ENCODE measurements around the gene SH3BP5L.

The SH3BP5L gene

DNA sequence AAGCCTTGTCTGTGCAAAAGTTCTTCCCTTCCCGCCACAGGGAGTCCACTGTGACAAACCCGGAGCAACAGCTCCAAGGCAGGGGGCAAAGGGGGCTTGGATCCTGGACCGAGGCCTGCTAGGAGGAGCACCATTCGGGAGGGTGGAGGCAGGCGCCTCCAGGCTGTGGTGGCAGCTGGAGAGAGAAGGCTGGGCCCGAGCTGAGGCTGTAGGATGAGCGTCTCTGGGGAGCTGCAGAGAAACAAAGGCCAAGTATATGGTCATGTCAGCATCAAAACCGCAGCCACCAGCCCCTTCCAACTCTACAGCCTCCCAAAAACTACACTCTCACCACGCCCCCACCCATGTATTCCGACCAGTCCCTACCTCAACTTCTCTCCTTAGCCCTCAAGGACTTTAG, 579 bp downstream of the SH3BP5L start:
- DNase-seq, result no peak

DNA sequence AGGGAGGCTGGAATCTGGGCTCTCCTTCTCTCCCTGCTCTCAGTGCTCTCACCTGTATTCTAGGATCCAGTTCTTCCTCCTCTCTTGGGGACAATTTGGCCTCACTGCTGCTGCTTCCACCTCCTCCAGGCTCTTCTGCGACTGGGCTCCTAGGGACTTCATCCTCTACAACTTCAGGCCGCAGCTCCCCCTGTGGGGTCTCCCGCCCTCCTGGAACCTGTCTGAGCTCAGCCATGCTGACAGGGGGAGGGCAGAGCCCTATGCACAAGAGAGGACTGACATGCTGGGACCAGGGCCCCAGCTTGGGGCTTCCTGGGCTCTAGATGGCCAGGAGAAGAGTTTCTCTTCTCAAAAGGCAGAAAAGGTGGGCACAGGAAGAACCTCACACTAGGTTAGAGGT, 1.0 kb downstream of the SH3BP5L start:
- DNase-seq, result no peak

- DNase-seq, result no peak
These were observed 1.4 kb downstream of the SH3BP5L start for GRCh38 chr1:248824301-248824700.

DNA sequence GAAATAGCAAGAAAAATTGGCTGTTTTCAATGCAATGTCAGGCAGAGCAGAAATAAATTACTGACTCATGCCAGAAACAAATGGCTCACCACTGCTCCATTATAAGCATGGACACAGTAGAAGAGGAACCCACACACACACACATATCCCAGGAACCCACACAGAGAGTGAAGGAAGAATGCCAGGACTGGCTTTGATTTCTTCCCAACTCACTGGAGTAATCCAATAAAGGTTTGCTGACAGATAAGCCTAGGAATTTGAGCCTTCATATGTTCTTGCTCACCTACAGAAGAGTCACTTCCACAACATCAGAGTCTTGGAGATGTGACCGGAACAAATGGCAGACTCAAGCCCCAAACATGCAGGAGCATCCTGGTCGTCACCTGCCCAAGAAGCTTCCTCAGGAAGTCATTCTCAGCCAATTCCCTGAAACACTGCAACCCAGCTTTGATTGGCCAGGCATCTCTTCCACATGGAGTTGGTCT, 2.2 kb downstream of the SH3BP5L start:
- no peak for DNase-seq

- DNase-seq, result no peak
These were observed 3.3 kb downstream of the SH3BP5L start for GRCh38 chr1:248822148-248823032.

GRCh38 chr1:248821641-248822040, 4.1 kb downstream of the SH3BP5L start:
- no peak for DNase-seq

DNA sequence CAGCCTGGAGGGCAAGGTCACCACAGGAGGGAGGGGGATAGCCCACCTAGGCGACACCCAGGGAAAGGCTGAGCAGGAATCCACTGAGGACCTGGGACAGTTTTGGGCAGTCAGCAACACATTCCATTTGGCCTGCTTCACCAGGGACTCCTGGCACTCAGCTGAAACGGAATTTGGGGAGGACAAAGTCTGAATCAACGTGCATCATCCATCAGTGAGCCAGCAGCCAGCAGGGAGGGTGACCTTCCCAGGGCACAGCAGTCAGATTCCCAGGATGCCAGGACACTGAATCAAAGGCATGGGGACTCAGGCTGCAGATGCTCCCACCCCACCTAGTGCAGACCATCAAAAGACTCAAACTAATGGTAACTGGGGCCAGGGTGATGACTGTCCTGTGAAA, 4.6 kb downstream of the SH3BP5L start:
- DNase-seq, result no peak

DNA sequence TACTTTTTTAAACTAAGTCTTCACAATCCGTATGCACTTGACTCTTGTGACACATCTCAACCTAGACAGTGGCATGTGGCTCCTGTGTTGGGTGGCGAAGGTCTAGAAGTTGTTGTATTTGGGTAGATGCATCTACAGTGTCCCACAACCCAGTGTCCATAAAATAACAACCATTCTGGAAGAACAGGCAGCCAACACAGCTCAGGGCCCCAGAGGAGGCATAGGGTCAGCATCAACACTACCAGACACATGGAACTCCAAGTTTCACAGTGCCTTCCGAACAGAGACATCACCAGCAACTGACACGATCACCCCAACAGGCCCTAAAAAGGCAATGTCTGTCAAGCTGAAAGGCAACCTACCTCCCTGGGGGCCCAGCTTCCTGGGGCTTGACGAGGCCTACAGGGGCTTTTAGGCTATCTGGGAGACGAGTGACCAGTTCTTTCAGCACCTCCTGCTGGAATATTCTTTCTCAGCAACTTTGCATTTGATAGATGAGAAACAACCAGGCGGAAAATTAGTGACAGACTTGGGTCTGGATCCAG, 5.6 kb downstream of the SH3BP5L start:
- DNase-seq, result no peak

- DNase-seq, result no peak
These were observed 7.0 kb downstream of the SH3BP5L start for GRCh38 chr1:248818505-248819374.

GRCh38 chr1:248817065-248817464, 8.7 kb downstream of the SH3BP5L start:
- DNase-seq, result no peak

DNA sequence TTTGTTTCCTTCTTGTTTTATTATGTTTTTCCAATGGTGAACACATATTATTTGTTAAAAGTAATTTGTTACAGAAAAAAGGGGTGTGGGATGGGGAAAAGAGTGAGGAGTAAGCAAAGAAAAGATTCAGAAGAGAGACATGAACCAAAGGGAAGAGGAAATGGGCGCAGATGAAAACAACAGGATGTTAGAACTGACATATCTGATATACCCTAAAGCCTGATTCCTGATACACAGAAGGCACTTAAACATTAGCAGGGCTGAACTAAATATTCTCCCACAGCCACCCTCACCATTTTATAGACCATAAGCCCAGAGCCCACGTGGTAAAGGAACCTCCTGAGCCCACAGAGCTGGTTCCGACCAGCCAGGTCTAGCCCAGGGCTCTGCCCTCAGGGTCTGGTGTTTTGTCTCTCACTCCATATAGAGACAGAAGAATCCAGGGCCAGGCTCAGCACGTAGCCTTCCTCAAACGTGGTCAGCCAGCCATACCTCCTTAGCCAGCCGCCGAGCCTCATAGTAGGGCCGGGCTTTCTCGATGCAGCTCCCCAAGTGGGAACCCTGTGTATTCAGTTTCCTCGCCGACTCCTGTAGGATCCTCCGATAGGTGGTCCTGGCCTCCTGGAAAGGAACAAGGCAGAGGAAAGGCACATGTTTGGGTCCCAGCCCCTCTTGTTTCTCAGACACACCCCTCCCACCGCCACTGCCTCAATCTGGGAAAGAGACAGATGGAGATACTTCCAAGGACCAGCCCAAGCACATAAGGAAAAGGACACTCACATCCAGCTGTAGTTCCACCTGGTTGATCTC, 9.5 kb downstream of the SH3BP5L start:
- DNase-seq, result no peak

- DNase-seq, result no peak
These were observed 10.2 kb downstream of the SH3BP5L start for GRCh38 chr1:248815407-248816034.

DNA sequence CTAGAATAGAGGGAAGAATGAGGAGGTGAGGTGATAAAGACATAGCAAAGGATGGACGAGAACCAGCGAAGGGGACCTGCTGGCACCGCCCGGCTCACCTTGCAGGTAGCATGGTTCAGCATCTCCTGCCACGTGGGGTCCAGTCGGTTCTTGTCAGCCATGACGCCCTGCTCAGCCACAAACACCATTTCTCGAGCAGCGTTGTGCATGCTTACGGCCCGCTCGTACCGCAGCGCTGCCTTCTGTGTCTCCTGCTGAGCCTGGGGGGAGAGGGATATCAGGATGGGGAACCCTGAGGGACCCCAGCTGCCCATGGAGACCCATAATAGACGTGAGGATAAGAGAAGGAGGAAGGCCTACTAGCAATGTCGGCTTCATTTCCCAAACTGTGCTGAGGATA, 11.4 kb downstream of the SH3BP5L start:
- no peak for DNase-seq

- no peak for DNase-seq
These were observed 12.2 kb downstream of the SH3BP5L start for GRCh38 chr1:248813546-248813945.

DNA sequence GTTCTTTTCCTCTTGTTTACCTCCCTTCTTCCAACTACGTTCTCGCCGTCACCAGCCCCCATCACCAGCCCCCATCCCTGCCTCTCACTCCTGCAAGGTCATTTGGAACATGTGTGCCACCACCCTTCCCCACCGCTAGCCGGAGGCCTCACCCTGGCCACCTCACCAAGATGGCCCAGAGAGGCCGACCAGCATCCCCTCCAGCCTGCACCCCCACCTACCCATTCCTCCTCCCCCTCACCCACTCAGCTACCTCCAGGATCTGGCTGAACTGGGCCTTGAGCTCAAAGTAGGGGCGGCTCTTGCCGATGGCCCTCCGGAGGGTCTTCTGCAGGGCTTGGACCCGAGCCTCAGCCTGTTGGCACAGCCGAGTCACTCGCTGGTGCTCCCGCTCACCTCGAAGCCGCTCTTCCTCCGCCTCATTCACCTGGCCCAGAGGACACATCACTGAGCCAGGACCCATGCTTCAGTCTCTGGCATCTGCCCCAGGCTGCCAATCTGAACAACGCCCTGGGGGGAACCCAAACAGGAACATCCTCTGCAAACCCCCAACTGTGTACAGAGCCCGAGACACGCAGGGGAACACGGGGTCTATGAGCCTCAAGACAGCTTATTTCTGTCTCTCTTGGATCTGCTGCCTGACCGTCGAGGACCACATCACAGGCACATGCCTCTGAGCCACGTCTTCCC, 12.8 kb downstream of the SH3BP5L start:
- DNase-seq, result no peak

DNA sequence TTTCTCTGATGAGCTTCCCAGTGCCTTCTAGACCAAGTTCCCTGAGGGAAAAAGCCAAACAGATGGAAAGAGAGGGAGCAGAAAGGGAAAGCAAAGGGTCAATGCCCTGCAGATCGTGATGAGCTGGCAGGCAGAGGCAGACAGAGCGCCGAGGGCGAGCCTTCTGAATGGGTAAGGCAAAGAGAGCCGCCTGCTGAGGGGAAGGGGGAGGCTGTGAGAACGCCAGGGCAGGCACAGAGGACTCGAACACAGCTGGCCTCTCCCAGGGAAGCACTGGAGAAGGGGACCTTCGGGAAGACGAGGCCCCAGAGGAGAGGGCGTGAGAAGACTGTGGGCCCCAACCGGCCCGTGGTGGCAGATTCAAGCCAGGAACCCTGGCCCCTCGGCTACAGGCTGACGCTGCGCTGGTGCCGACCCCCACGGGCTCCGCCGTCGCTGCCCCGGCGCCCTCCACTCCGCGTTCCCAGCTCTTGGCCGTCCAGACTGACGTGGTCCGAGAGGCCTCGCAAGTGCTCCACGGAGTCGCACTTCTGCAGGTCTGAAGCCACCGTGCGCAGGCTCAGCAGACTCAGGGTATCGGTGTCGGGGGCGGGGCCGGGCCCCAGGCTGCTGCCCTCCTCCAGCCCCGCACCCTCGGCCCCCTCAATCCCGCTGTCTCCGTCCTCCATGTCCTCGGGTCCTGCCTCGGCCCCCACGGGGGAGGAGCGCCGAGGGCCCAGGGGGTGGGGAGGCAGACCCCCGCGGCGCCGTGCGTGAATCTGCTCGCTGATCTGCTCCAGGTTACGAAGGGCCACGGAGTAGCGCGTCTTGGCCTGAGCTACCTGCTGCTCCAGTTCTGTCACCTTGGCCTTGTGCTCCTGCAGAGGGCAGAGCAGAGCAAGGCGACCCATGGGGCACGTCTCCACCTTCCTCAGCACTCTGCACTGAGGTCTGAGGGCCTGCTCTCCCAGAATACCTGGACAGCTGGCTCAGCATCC, 13.9 kb downstream of the SH3BP5L start:
- DNase-seq, result no peak

DNA sequence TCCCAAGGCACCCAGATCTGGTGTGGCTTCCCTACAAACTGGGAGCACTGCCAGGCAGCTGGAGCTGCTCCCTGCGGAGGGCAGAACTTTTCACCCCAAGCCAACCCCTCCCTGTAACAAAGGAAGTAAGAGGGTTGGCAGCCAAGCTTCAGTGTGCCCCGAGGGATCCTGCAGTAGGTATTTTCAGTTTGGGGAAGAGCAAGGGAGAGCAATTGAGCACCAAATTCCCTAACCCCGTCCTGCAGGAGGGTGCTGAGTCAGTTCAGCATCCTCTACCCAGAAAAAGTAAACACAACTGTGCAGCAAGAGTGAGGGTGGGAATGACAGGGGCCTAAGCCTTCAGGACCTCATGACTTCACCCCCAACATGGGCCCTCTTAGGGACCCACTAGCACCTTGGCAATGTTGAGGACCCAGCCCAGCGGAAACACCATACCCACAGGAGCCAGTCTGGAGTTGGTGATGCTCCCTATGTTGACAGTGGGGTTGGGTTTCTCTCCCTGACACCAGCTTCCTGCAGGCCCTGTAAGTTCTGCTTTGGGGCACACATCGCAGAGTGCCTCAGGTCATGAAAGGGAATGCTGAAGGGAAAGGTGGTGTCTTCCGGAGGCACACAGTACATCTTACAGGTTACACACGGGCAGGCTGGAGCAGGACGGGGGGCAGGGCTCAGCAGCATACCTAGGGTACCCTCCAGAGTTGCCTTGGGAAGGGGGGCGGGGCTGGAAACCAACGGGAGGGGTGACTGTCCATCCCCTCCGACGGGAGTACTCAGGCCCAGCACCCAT, 14.8 kb downstream of the SH3BP5L start:
- no peak for DNase-seq

DNA sequence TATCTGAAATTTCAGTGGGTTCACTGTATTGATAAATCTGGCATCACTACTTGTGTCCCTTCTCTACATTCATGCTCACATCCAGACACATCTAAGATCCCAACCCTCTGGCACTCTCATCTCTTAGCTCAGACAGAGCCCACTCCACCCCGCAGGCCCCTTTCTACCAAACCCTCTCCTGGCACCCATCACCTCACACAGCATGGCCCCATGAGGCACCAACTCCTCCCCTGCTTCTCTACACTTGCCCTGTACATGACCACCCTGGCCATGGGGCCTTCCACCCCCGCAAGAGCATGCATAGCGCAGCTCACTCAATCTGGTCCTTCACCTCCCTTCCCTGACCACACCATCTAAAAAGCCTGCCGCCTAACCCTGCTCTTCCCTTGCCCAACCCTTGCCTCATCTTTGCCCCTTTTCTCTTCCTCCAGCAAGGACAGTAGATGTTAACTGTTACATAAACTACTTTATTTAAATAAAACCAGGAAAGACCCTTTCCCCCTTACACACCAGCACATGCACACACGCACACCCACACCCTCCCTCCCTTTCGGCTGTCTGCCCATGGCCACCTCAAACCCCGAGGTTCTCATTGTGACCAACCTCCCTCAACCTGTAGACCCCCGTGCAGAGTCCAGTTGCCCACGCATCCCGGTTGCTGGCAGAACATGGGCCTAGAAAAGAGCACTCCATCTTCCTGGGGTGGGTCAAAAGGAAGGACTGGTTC, 15.6 kb downstream of the SH3BP5L start:
- DNase-seq, result no peak

DNA sequence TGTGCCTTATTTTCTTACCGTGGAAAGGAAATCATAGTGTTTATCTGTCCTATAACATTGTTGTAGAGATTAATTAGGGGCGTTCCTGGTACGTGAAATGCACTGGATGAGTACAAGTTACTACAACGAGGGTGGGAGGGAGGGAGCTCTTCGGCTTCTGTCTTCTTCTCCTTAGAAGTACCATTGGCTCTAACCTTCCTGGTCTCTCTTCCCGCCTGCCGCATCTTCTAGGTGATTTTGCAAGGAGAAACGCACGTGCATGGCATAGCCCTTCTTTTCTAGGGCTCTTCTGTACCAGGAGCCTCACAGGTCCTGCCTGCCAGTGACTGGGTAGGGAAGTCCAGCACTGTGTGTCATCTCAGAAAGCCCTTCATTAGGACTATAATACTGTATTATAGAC, 16.8 kb downstream of the SH3BP5L start:
- no peak for DNase-seq

Data from NCI-H446 treated with DMSO at 0.1 percent for 48 hours (cell line).